ENCODE data around the gene AGPS.

AGPS gene

GRCh38 chr2:177528351-177528933 is 135.9 kb downstream of the AGPS start:
- TF ChIP-seq CTCF (conservative IDR thresholded peaks at IDR 0.05) = no peak
- no peak overlapping the region for H3K27ac ChIP-seq

- no peak overlapping the region for H3K27ac ChIP-seq
- TF ChIP-seq CTCF (conservative IDR thresholded peaks at IDR 0.05) = no peak
Measured at GRCh38 chr2:177529166-177529565, 136.6 kb downstream of the AGPS start.

GRCh38 chr2:177530561-177530960 is 138.0 kb downstream of the AGPS start:
- no peak for TF ChIP-seq CTCF (conservative IDR thresholded peaks at IDR 0.05)
- H3K27ac ChIP-seq = no peak overlapping the region

- TF ChIP-seq CTCF (conservative IDR thresholded peaks at IDR 0.05) = no peak
- H3K27ac ChIP-seq = no peak overlapping the region
Measured at GRCh38 chr2:177531706-177532105, 139.1 kb downstream of the AGPS start.

GRCh38 chr2:177532567-177532966 is 140.0 kb downstream of the AGPS start:
- TF ChIP-seq CTCF (conservative IDR thresholded peaks at IDR 0.05) = no peak
- H3K27ac ChIP-seq = no peak overlapping the region

- no peak for TF ChIP-seq CTCF (conservative IDR thresholded peaks at IDR 0.05)
- no peak overlapping the region for H3K27ac ChIP-seq
Measured at GRCh38 chr2:177533253-177533652, 140.7 kb downstream of the AGPS start.

- H3K27ac ChIP-seq = no peak overlapping the region
- TF ChIP-seq CTCF (conservative IDR thresholded peaks at IDR 0.05) = no peak
Measured at GRCh38 chr2:177535000-177535399, 142.4 kb downstream of the AGPS start.

Data from VCaP (cell line).